ENCODE data around the gene CXCL16. TPM values are rescaled to one million over a fixed set of nuclear protein-coding genes. Genes with fewer than 3 reads are reported as not detected.

The CXCL16 gene
- total RNA-seq, 1 donor from 2014 or later = 2.2 TPM

GRCh38 chr17:4712526-4712925 is 27.2 kb downstream of the CXCL16 start:
- no peak overlapping the region for H3K4me2 ChIP-seq (ENCODE audit: low read length)
- no peak overlapping the region for H3K4me3 ChIP-seq (ENCODE audit: insufficient read depth, low read depth, low read length)
- FAIRE-seq (no peak), DNase-seq (ENCODE audit: low read depth) (no peak)
- H3K36me3 ChIP-seq (ENCODE audit: insufficient read depth, low read length) = no peaks in the 10 kb centered on the region
- no peaks in the 10 kb centered on the region for H3K79me2 ChIP-seq (ENCODE audit: insufficient read depth, low read length)
- H3K27me3 ChIP-seq (ENCODE audit: insufficient read depth, low read length) = no peaks in the 10 kb centered on the region
- Mint-ChIP-seq H3K27ac (ENCODE audit: unreplicated experiment) (no peak overlapping the region), H3K9me3 (ENCODE audit: unreplicated experiment) (no peaks in the 10 kb centered on the region), H3K36me3 (ENCODE audit: low read depth, unreplicated experiment) (peaks cover 8% of the 10 kb centered on the region), H3K27me3 (ENCODE audit: low read depth, unreplicated experiment) (peaks cover 8% of the 10 kb centered on the region), H3K4me1 (ENCODE audit: low read depth, unreplicated experiment) (peaks cover 4% of the 10 kb centered on the region), H3K4me3 (ENCODE audit: unreplicated experiment) (no peak overlapping the region)
- H3K27ac ChIP-seq (ENCODE audit: low read depth, low read length) = no peak overlapping the region
- H3K9ac ChIP-seq (ENCODE audit: low read length) = no peak overlapping the region
- no peak overlapping the region for H2AFZ ChIP-seq (ENCODE audit: low read depth, low read length)
- peaks cover 7% of the 10 kb centered on the region for H3K4me1 ChIP-seq (ENCODE audit: insufficient read depth, low read length)
- no peak for TF ChIP-seq CTCF (IDR thresholded peaks at IDR 0.05; ENCODE audit: insufficient read depth, low read depth, low read length)
- no peak for TF ChIP-seq EZH2 (IDR thresholded peaks at IDR 0.05; ENCODE audit: insufficient read depth, low read length)
- no peaks in the 10 kb centered on the region for H4K20me1 ChIP-seq (ENCODE audit: insufficient read depth, low read length)
- H3K9me3 ChIP-seq (ENCODE audit: insufficient read depth, low read depth, low read length) = no peaks in the 10 kb centered on the region

GRCh38 chr17:4711661-4712181 is 28.0 kb downstream of the CXCL16 start:
- Histone ChIP-seq H3K4me1 (ENCODE audit: insufficient read depth, low read length) (peaks cover 7% of the 10 kb centered on the region), H3K36me3 (ENCODE audit: insufficient read depth, low read length) (no peaks in the 10 kb centered on the region), H3K4me3 (ENCODE audit: insufficient read depth, low read depth, low read length) (no peak overlapping the region), H3K27ac (ENCODE audit: low read depth, low read length) (no peak overlapping the region), H3K79me2 (ENCODE audit: insufficient read depth, low read length) (no peaks in the 10 kb centered on the region), H3K9me3 (ENCODE audit: insufficient read depth, low read depth, low read length) (no peaks in the 10 kb centered on the region), H3K27me3 (ENCODE audit: insufficient read depth, low read length) (no peaks in the 10 kb centered on the region), H2AFZ (ENCODE audit: low read depth, low read length) (no peak overlapping the region), H3K9ac (ENCODE audit: low read length) (no peak overlapping the region), H4K20me1 (ENCODE audit: insufficient read depth, low read length) (no peaks in the 10 kb centered on the region), H3K4me2 (ENCODE audit: low read length) (peak overlapping the region; percentile 92)
- peak overlapping the region; percentile 83 for H3K4me3 Mint-ChIP-seq (ENCODE audit: unreplicated experiment)
- no peaks in the 10 kb centered on the region for H3K9me3 Mint-ChIP-seq (ENCODE audit: unreplicated experiment)
- peaks cover 3% of the 10 kb centered on the region for H3K36me3 Mint-ChIP-seq (ENCODE audit: low read depth, unreplicated experiment)
- DNase-seq (ENCODE audit: low read depth) = no peak
- FAIRE-seq = no peak
- no peak overlapping the region for H3K27ac Mint-ChIP-seq (ENCODE audit: unreplicated experiment)
- peaks cover 8% of the 10 kb centered on the region for H3K27me3 Mint-ChIP-seq (ENCODE audit: low read depth, unreplicated experiment)
- TF ChIP-seq EZH2 (IDR thresholded peaks at IDR 0.05; ENCODE audit: insufficient read depth, low read length) (no peak), CTCF (IDR thresholded peaks at IDR 0.05; ENCODE audit: insufficient read depth, low read depth, low read length) (no peak)
- peaks cover 4% of the 10 kb centered on the region for H3K4me1 Mint-ChIP-seq (ENCODE audit: low read depth, unreplicated experiment)

Measured in astrocyte (in vitro differentiated cells and primary cell).